ENCODE measurements around the gene ZFYVE1.
A peak's percentile ranks its signal among the peaks of the same experiment; 100 is the strongest.

Gene ZFYVE1

GRCh38 chr14:72952171-72952570 lies 74.7 kb downstream of the ZFYVE1 start:
- no peak for DNase-seq

- DNase-seq: peak; percentile 55
Observed at GRCh38 chr14:72948481-72949138, 78.3 kb downstream of the ZFYVE1 start.

GRCh38 chr14:72947366-72948160 lies 79.3 kb downstream of the ZFYVE1 start:
- DNase-seq: no peak

- DNase-seq: no peak
Observed at GRCh38 chr14:72946491-72946890, 80.4 kb downstream of the ZFYVE1 start.

- no peak for DNase-seq
Observed at GRCh38 chr14:72945356-72946027, 81.4 kb downstream of the ZFYVE1 start.

GRCh38 chr14:72943876-72944430 lies 83.0 kb downstream of the ZFYVE1 start:
- DNase-seq: no peak

- DNase-seq: no peak
Observed at GRCh38 chr14:72942934-72943333, 84.0 kb downstream of the ZFYVE1 start.

- no peak for DNase-seq
Observed at GRCh38 chr14:72941286-72941985, 85.5 kb downstream of the ZFYVE1 start.

- no peak for DNase-seq
Observed at GRCh38 chr14:72939630-72940029, 87.3 kb downstream of the ZFYVE1 start.

- DNase-seq: no peak
Observed at GRCh38 chr14:72932893-72933292, 94.0 kb downstream of the ZFYVE1 start.

GRCh38 chr14:72929316-72930080 lies 97.4 kb downstream of the ZFYVE1 start:
- DNase-seq: no peak

- DNase-seq: no peak
Observed at GRCh38 chr14:72928872-72929271, 98.0 kb downstream of the ZFYVE1 start.

- DNase-seq: peak; percentile 96
Observed at GRCh38 chr14:72926292-72927028, 100.4 kb downstream of the ZFYVE1 start, which contains the start of gene DCAF4. Gene DCAF4, plus strand, starts transcription at chr14:72926464. Its CDS starts 11,515 bp downstream, at chr14:72937979.

- DNase-seq: no peak
Observed at GRCh38 chr14:72925815-72926291, 101.1 kb downstream of the ZFYVE1 start.

- no peak for DNase-seq
Observed at GRCh38 chr14:72925171-72925759, 101.6 kb downstream of the ZFYVE1 start.

- DNase-seq: no peak
Observed at GRCh38 chr14:72924337-72924736, 102.6 kb downstream of the ZFYVE1 start.

- DNase-seq: no peak
Observed at GRCh38 chr14:72921396-72921795, 105.5 kb downstream of the ZFYVE1 start.

- no peak for DNase-seq
Observed at GRCh38 chr14:72920008-72920407, 106.9 kb downstream of the ZFYVE1 start.

All from NCI-H2227 treated with DMSO at 0.1 percent for 48 hours (cell line).